Neural progenitor cell (in vitro differentiated cells): Measurements from ENCODE around the gene SCAI. TPM values are rescaled to one million over a fixed set of nuclear protein-coding genes. Genes with fewer than 3 reads are reported as not detected.

Source experiments
- DNase-seq: peaks from one replicate; pipeline ENCODE4 v3.0.0-alpha.2; 2016; ENCODE audit warnings: low spot score
- H2AFZ ChIP-seq: fragments of 200-600 bp; sonication (generic); replicated peaks from 2 replicates; pipeline ENCODE4 v1.6.1; 2016; ENCODE audit warnings: antibody characterized with exemption
- H3F3A ChIP-seq: fragments of 200-600 bp; sonication (generic); 2 replicates; pipeline ENCODE4 v1.6.1; 2016; ENCODE audit warnings: antibody characterized with exemption, low read depth
- H3K27ac ChIP-seq: fragments of 200-600 bp; sonication (generic); 2 replicates; pipeline ENCODE4 v1.5.1; 2016; ENCODE audit warnings: mild to moderate bottlenecking
- H3K27me3 ChIP-seq: fragments of 200-600 bp; sonication (generic); 2 replicates; pipeline ENCODE4 v1.6.1; 2016; ENCODE audit warnings: mild to moderate bottlenecking, moderate library complexity
- H3K36me3 ChIP-seq: fragments of 200-600 bp; sonication (generic); 2 replicates; pipeline ENCODE4 v1.5.1; 2016
- H3K4me1 ChIP-seq: fragments of 200-600 bp; sonication (generic); 2 replicates; pipeline ENCODE4 v1.6.1; 2016; ENCODE audit warnings: mixed run types
- H3K4me2 ChIP-seq: fragments of 200-600 bp; sonication (generic); 2 replicates; pipeline ENCODE4 v1.6.1; 2016
- H3K4me3 ChIP-seq: fragments of 200-600 bp; sonication (generic); 2 replicates; pipeline ENCODE4 v1.5.1; 2016
- H3K79me2 ChIP-seq: fragments of 200-600 bp; sonication (generic); 2 replicates; pipeline ENCODE4 v1.6.1; 2016; ENCODE audit warnings: low read depth
- H3K9ac ChIP-seq: fragments of 200-600 bp; sonication (generic); 2 replicates; pipeline ENCODE4 v1.6.1; 2016
- H3K9me3 ChIP-seq: fragments of 200-600 bp; sonication (generic); 2 replicates; pipeline ENCODE4 v1.5.1; 2016; ENCODE audit warnings: low read depth
- H4K20me1 ChIP-seq: fragments of 200-600 bp; sonication (generic); 2 replicates; pipeline ENCODE4 v1.6.1; 2016; ENCODE audit warnings: low read depth
- H3K27ac Mint-ChIP-seq: 3 replicates; pipeline ENCODE4 v1.8.0; 2021; ENCODE audit warnings: mixed read lengths
- H3K27me3 Mint-ChIP-seq: 2 replicates; pipeline ENCODE4 v1.8.0; 2022; ENCODE audit warnings: low read depth, mild to moderate bottlenecking, inconsistent platforms, moderate library complexity, mixed read lengths; ENCODE audit not compliant: insufficient read depth
- H3K36me3 Mint-ChIP-seq: 3 replicates; pipeline ENCODE4 v1.8.0; 2021; ENCODE audit warnings: mixed read lengths
- H3K4me1 Mint-ChIP-seq: 3 replicates; pipeline ENCODE4 v1.8.0; 2021; ENCODE audit warnings: mixed read lengths
- H3K4me3 Mint-ChIP-seq: 3 replicates; pipeline ENCODE4 v1.8.0; 2021; ENCODE audit warnings: mild to moderate bottlenecking, moderate library complexity, mixed read lengths
- H3K9me3 Mint-ChIP-seq: 3 replicates; pipeline ENCODE4 v1.8.0; 2020; ENCODE audit warnings: mixed read lengths
- CTCF ChIP-seq: fragments of 200-600 bp; sonication (generic); IDR thresholded peaks from 2 replicates; pipeline ENCODE4 v1.5.1; 2017; ENCODE audit warnings: antibody characterized with exemption, mild to moderate bottlenecking
- EZH2 ChIP-seq: fragments of 200-600 bp; sonication (generic); IDR thresholded peaks from 2 replicates; pipeline ENCODE4 v1.6.1; 2017; ENCODE audit warnings: antibody characterized with exemption, mild to moderate bottlenecking, moderate library complexity
- EZH2phosphoT487 ChIP-seq: fragments of 200-600 bp; sonication (generic); IDR thresholded peaks from 2 replicates; pipeline ENCODE4 v1.6.1; 2017; ENCODE audit warnings: antibody characterized with exemption
- total RNA-seq: library from RNA; depleted of rRNA; stranded (reverse); fragments of >200 nt; gene quantifications from 2 replicates; pipeline ENCODE4 v1.2.3, GENCODE V29; 2015; ENCODE audit warnings: low replicate concordance

The SCAI gene
- 24.1 and 30.2 TPM in 2 replicates for total RNA-seq

GRCh38 chr9:125143377-125144090 is at the start of gene SCAI:
Gene SCAI (minus strand): TSS chr9:125143528. CDS start chr9:125143437, 91 bp downstream.
- peak within 1 kb of the TSS; percentile 85 for H3K27ac ChIP-seq
- peak within 1 kb of the TSS; percentile 88 for H3K4me2 ChIP-seq
- peaks cover 9% of the 10 kb centered on the region for H3K36me3 ChIP-seq
- H3K9ac ChIP-seq: peak within 1 kb of the TSS; percentile 65
- peak; percentile 99 for DNase-seq
- H3K36me3 Mint-ChIP-seq: peaks cover 4% of the 10 kb centered on the region
- TF ChIP-seq EZH2phosphoT487 (no peak), CTCF (peak; percentile 90), EZH2 (no peak)
- peaks cover 13% of the 10 kb centered on the region for H3F3A ChIP-seq
- H3K4me1 ChIP-seq: peaks cover 4% of the 10 kb centered on the region
- no peaks in the 10 kb centered on the region for H3K9me3 Mint-ChIP-seq
- H2AFZ ChIP-seq: peak within 1 kb of the TSS; percentile 89
- peaks cover 4% of the 10 kb centered on the region for H3K27me3 Mint-ChIP-seq
- peak within 1 kb of the TSS; percentile 98 for H3K27ac Mint-ChIP-seq
- peaks cover 8% of the 10 kb centered on the region for H3K4me1 Mint-ChIP-seq
- H3K27me3 ChIP-seq: no peaks in the 10 kb centered on the region
- H3K9me3 ChIP-seq: no peaks in the 10 kb centered on the region
- H4K20me1 ChIP-seq: peaks cover 24% of the 10 kb centered on the region
- peaks cover 44% of the 10 kb centered on the region for H3K79me2 ChIP-seq
- H3K4me3 Mint-ChIP-seq: peak within 1 kb of the TSS; percentile 99
- H3K4me3 ChIP-seq: peak within 1 kb of the TSS; percentile 78

- Histone ChIP-seq H3K27me3 (no peaks in the 10 kb centered on the region), H3F3A (no peaks in the 10 kb centered on the region), H3K4me1 (peaks cover 4% of the 10 kb centered on the region), H3K9me3 (no peaks in the 10 kb centered on the region), H3K4me2 (peak overlapping the region; percentile 82), H3K79me2 (peaks cover 42% of the 10 kb centered on the region), H3K4me3 (peak overlapping the region; percentile 84), H2AFZ (peak overlapping the region; percentile 55), H3K9ac (peak overlapping the region; percentile 58), H4K20me1 (peaks cover 20% of the 10 kb centered on the region), H3K36me3 (no peaks in the 10 kb centered on the region), H3K27ac (peak overlapping the region; percentile 26)
- TF ChIP-seq EZH2 (no peak), CTCF (no peak)
- Mint-ChIP-seq H3K4me1 (peaks cover 19% of the 10 kb centered on the region), H3K36me3 (no peaks in the 10 kb centered on the region), H3K4me3 (peak overlapping the region; percentile 96), H3K9me3 (no peaks in the 10 kb centered on the region), H3K27me3 (peaks cover 2% of the 10 kb centered on the region), H3K27ac (peak overlapping the region; percentile 96)
- peak; percentile 19 for DNase-seq
Observed at GRCh38 chr9:125190361-125190801, 47.1 kb upstream of the SCAI start.

- H3K27ac ChIP-seq: peak within 1 kb of the TSS; percentile 84
- no peaks in the 10 kb centered on the region for H3F3A ChIP-seq
- H3K27me3 ChIP-seq: no peaks in the 10 kb centered on the region
- TF ChIP-seq CTCF (peak; percentile 66), EZH2phosphoT487 (no peak)
- H4K20me1 ChIP-seq: peaks cover 23% of the 10 kb centered on the region
- peak within 1 kb of the TSS; percentile 82 for H3K4me2 ChIP-seq
- H2AFZ ChIP-seq: peak within 1 kb of the TSS; percentile 87
- peak within 1 kb of the TSS; percentile 84 for H3K4me3 ChIP-seq
- DNase-seq: peak; percentile 99
- H3K4me1 Mint-ChIP-seq: peaks cover 19% of the 10 kb centered on the region
- no peaks in the 10 kb centered on the region for H3K36me3 Mint-ChIP-seq
- no peaks in the 10 kb centered on the region for H3K9me3 Mint-ChIP-seq
- H3K9me3 ChIP-seq: no peaks in the 10 kb centered on the region
- peaks cover 4% of the 10 kb centered on the region for H3K4me1 ChIP-seq
- H3K27me3 Mint-ChIP-seq: peaks cover 2% of the 10 kb centered on the region
- H3K27ac Mint-ChIP-seq: peak within 1 kb of the TSS; percentile 96
- H3K36me3 ChIP-seq: no peaks in the 10 kb centered on the region
- peaks cover 49% of the 10 kb centered on the region for H3K79me2 ChIP-seq
- peak within 1 kb of the TSS; percentile 96 for H3K4me3 Mint-ChIP-seq
- peak within 1 kb of the TSS; percentile 93 for H3K9ac ChIP-seq
Observed at GRCh38 chr9:125189361-125190289, 46.3 kb upstream of the SCAI start, which contains the start of gene PPP6C. Gene PPP6C (minus strand): TSS chr9:125189803. CDS start chr9:125189718, 85 bp downstream.
